Ishikawa (cell line): ENCODE data around the gene KIF4B.

ENCODE experiments used
- EP300 ChIP-seq: IDR thresholded peaks from 2 replicates; pipeline ENCODE4 v1.6.1; 2012; ENCODE audit warnings: borderline replicate concordance
- FOXM1 ChIP-seq: IDR thresholded peaks from 2 replicates; pipeline ENCODE4 v1.6.1; 2012; ENCODE audit warnings: low read depth, borderline replicate concordance
- RAD21 ChIP-seq: IDR thresholded peaks from 2 replicates; pipeline ENCODE4 v1.6.1; 2012; ENCODE audit warnings: low read depth
- TAF1 ChIP-seq: IDR thresholded peaks from 2 replicates; pipeline ENCODE4 v1.6.1; 2012; ENCODE audit warnings: low read depth, mild to moderate bottlenecking

DNA sequence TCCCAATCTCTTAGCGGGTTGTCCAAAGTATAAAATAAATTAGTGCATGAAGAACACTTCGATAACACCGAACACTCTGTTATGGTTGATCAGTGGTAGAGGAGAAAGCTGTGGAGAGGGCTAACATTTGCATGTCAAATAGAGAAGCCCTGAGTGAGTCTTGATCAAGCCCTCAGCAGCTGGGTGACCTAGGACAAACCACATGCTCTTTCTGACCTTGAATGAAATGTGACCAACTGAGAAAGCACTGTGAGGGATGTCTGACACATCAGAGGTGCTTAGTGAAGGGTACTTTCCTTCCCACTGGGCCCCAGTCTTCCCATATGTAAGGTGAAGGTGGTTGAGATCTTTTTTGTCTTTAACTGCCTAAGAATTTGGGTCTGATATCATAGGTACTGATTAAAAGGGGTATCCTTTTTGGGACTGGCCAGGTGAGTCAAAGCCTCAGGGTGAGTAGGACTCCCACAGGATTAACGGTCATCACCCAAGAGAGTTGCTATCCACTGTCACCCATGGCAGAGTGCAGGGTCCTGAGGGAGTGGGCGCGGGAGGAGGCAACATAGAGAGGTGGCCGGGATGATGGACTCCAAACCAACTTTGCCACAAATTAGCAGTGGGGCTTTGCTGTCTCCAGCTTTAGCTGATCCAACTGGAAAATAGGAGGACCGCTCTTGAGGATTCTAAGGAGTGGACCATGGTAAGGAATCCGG lies 53.5 kb downstream of the KIF4B start:
- no peak for TF ChIP-seq RAD21
- TF ChIP-seq FOXM1 = no peak
- no peak for TF ChIP-seq EP300
- no peak for TF ChIP-seq TAF1
